Posterior cingulate gyrus (tissue), 11 donors: Measurements from ENCODE around the gene IGSF23.
A peak's percentile ranks its signal among the peaks of the same experiment; 100 is the strongest.
"Not testable (repeated sequence)": the region's sequence is repeated elsewhere in the genome, so short reads cannot be mapped to it uniquely, and the experiment has no call there.

ENCODE experiments used
- DNase-seq, 10 donors: peaks; one replicate each; pipeline versions ENCODE4 v3.0.0 to v3.0.0-alpha.2; 2020 to 2021; ENCODE audit warnings: mixed read lengths in 3 of 10
- intact Hi-C: fragments of 100-400 bp; cut with DNase I; formaldehyde crosslinking; loops from one replicate; pipeline ENCODE4 v1.15.1; 2023

IGSF23 gene

DNA sequence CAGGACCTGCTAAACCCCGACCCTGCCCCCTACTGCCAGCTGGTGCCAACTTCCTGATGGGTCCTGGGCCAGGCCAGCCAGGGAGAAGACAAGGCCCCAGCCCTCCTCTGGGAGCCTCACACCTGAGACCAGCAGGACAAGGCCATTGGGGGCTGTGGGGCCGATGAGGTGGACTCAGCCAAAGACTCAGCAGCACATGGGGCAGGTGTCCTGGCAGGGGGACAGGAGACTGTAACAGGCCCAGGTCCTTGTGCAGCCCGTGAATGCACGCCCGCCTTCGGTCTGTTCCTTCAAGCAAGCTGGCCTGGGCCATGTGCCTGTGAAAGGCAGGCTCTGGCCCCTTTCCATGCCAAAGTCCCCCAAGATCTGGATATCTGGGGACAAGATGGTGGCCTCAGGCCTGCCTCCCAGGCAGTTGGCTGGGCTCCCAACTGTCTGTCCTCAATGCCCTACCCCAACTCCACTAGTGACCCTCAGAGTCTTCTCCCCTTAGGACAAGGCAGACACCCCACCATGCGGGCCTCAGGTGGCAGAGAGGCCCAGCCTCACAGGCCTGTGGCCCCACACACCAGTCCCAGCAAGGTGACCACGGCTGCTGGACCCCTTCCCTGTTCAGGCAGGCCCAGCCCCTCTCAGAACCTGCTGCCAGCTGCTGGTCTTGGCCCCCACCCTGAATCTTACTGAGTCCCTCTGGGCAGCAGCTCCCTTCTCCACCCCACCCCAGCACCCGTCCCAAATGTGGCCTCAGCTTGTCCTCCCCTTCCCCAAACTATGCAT is 70.3 kb downstream of the IGSF23 start:
- intact Hi-C loops: no loop called here
- peak in 2 of 10 donors; percentile 73 for DNase-seq

- intact Hi-C loops: not testable (repeated sequence)
Measured at GRCh38 chr19:44684396-44684795, 71.0 kb downstream of the IGSF23 start.

DNA sequence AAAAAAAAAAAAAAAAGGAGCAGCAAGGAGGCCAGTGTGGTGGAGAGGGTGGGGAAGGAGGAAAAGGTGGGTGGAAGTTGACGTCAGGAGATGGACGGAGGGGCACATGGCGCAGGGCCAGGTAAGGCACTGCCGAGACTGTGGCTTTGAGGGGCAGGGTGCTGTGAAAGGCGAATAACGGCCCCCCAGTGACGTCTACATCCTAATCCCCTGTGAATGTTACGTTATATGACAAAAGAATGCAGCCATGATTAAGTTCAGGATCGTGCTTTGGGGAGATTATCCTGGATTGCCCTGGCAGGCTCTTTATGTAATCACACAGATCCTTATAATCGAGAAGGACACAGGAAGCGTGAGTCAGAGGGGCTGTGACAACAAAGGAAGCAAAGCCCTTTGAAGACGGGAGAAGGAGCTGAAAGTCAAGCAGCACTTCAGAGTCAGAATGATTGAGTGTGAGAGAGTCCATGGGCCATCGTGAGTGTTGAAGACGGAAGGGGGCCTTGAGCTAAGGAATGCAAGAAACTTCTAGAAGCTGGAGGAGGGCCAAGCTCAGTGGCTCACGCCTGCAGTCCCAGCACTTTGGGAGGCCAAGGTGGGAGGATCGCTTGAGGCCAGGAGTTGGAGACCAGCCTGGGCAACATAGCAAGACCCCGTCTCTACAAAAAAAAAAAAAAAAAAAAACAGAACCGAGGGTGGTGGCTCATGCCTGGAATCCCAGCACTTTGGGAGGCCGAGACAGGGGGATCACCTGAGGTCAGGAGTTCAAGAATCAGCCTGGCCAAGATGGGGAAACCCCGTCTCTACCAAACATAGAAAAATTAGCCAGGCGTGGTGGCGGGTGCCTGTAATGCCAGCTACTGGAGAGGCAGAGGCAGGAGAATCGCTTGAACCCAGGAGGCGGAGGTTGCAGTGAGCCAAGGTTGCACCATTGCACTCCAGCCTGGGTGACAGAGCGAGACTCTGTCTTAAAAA is 71.8 kb downstream of the IGSF23 start:
- intact Hi-C loops: no loop called here
- DNase-seq: peak in 2 of 10 donors; percentile 22 to 54

More at GRCh38 chr19:44684396-44684795, 71.0 kb downstream of the IGSF23 start:
- peak in 2 of 10 donors; percentile 12 to 65 for DNase-seq

GRCh38 chr19:44685877-44686276 is 72.5 kb downstream of the IGSF23 start:
- intact Hi-C loops: no loop called here
- peak in 1 of 10 donors; percentile 20 for DNase-seq
